Omental fat pad (tissue), 4 donors: Measurements from ENCODE around the gene AKAP13. TPM values are rescaled to one million over a fixed set of nuclear protein-coding genes. Genes with fewer than 3 reads are reported as not detected.

Source experiments
- ATAC-seq: fragments of 150-250 bp; one replicate; pipeline ENCODE4 v1.9.1; 2016; ENCODE audit warnings: mild to moderate bottlenecking, moderate library complexity; ENCODE audit not compliant: low FRiP score
- DNase-seq: peaks from one replicate; pipeline ENCODE4 v3.0.0-alpha.2; 2019; ENCODE audit warnings: low spot score
- CTCF ChIP-seq, 3 donors: fragments of 450-650 bp; IDR thresholded peaks; one replicate each; pipeline ENCODE4 v1.5.1; 2016 to 2017; ENCODE audit warnings: antibody characterized with exemption in 3 of 3, mild to moderate bottlenecking in 3 of 3, moderate library complexity in 2 of 3
- total RNA-seq, 4 donors: library from RNA; depleted of rRNA; stranded (reverse); fragments of >200 nt; gene quantifications; one replicate each; pipeline ENCODE4 v1.1.0, GENCODE V29; 2016

Gene AKAP13
- total RNA-seq, 4 donors from 2014 or later: 162 to 301 (median 216) TPM

- TF ChIP-seq CTCF (IDR thresholded peaks at IDR 0.05): no peak
- DNase-seq (no peak), ATAC-seq (no peak)
Measured at GRCh38 chr15:85741662-85742061, 361.3 kb downstream of the AKAP13 start.

GRCh38 chr15:85742186-85742821, 361.9 kb downstream of the AKAP13 start:
- TF ChIP-seq CTCF (IDR thresholded peaks at IDR 0.05): no peak
- DNase-seq (no peak), ATAC-seq (peak; percentile 4)

- no peak for ATAC-seq
- TF ChIP-seq CTCF (IDR thresholded peaks at IDR 0.05): no peak
- DNase-seq: no peak
Measured at GRCh38 chr15:85743392-85744055, 363.1 kb downstream of the AKAP13 start.

GRCh38 chr15:85744579-85744978, 364.2 kb downstream of the AKAP13 start:
- ATAC-seq (no peak), DNase-seq (no peak)

GRCh38 chr15:85745023-85745422, 364.6 kb downstream of the AKAP13 start:
- ATAC-seq (no peak), DNase-seq (no peak)
- TF ChIP-seq CTCF (IDR thresholded peaks at IDR 0.05): no peak

More at GRCh38 chr15:85744579-85744978, 364.2 kb downstream of the AKAP13 start:
- TF ChIP-seq CTCF (IDR thresholded peaks at IDR 0.05): no peak

- no peak for ATAC-seq
- no peak for DNase-seq
- TF ChIP-seq CTCF (IDR thresholded peaks at IDR 0.05): no peak
Measured at GRCh38 chr15:85745525-85746150, 365.2 kb downstream of the AKAP13 start.
